ENCODE data around the gene CHAD. TPM values are rescaled to one million over a fixed set of nuclear protein-coding genes. Genes with fewer than 3 reads are reported as not detected.
A peak's percentile ranks its signal among the peaks of the same experiment; 100 is the strongest.

Gene CHAD
- total and polyA plus RNA-seq, 12 donors = 1.7 to 26.6 (median 7.0) TPM

- 14 to 26% (median 24%) methylated on average over 3 of the region's 3 CpGs for WGBS, 4 donors
- Histone ChIP-seq H3K9me3 (replicated peaks in 1 of 3) (no peaks in the 10 kb centered on the region), H3K27ac (peak overlapping the region; percentile 81 to 88 (median 84)), H3K27me3 (no peaks in the 10 kb centered on the region), H3K4me3 (peak overlapping the region in 1 of 4 donors; percentile 12), H3K36me3 (replicated peaks in 1 of 2) (no peaks in the 10 kb centered on the region), H3K4me1 (replicated peaks in 1 of 2) (peaks cover 45 to 49% of the 10 kb centered on the region in 2 donors)
- no peak for TF ChIP-seq CTCF (IDR thresholded peaks at IDR 0.05)
- peak in 1 of 2 donors; percentile 47 for TF ChIP-seq POLR2A (IDR thresholded peaks at IDR 0.05)
- peak in 6 of 7 donors; percentile 36 to 71 (median 50) for DNase-seq
- intact Hi-C loops (cut with DNase I) = no loop called here
These were observed 42.4 kb upstream of the CHAD start for GRCh38 chr17:50511058-50511457.

GRCh38 chr17:50508573-50509460 is 40.1 kb upstream of the CHAD start:
- H3K9me3 ChIP-seq (replicated peaks in 1 of 3) = no peaks in the 10 kb centered on the region
- H3K36me3 ChIP-seq (replicated peaks in 1 of 2) = no peaks in the 10 kb centered on the region
- peak overlapping the region in 4 of 5 donors; percentile 76 to 85 (median 82) for H3K27ac ChIP-seq
- no peaks in the 10 kb centered on the region for H3K27me3 ChIP-seq
- intact Hi-C loops (cut with DNase I) = no loop called here
- 37 to 61% (median 39%) methylated on average over 20 to 32 of the region's 32 CpGs for WGBS, 4 donors
- H3K4me1 ChIP-seq (replicated peaks in 1 of 2) = peaks cover 32 to 33% of the 10 kb centered on the region in 2 donors
- no peak for DNase-seq
- H3K4me3 ChIP-seq = peak overlapping the region in 2 of 4 donors; percentile 39 to 56
- TF ChIP-seq POLR2A (IDR thresholded peaks at IDR 0.05) = no peak
- no peak for TF ChIP-seq CTCF (IDR thresholded peaks at IDR 0.05)

GRCh38 chr17:50507871-50508572 is 39.3 kb upstream of the CHAD start, which contains the start of gene MYCBPAP:
Gene MYCBPAP, plus strand, starts transcription at chr17:50508439. Its CDS starts 236 bp downstream, at chr17:50508675.
- H3K36me3 ChIP-seq (replicated peaks in 1 of 2) = no peaks in the 10 kb centered on the region
- peak; percentile 79 to 92 (median 85) for DNase-seq
- intact Hi-C loops (cut with DNase I) = no loop called here
- H3K4me3 ChIP-seq = peak within 1 kb of the TSS in 2 of 4 donors; percentile 39 to 56
- peaks cover 28% of the 10 kb centered on the region in 2 donors for H3K4me1 ChIP-seq (replicated peaks in 1 of 2)
- peak within 1 kb of the TSS in 4 of 5 donors; percentile 76 to 85 (median 82) for H3K27ac ChIP-seq
- no peaks in the 10 kb centered on the region for H3K27me3 ChIP-seq
- peak in 1 of 2 donors; percentile 60 for TF ChIP-seq POLR2A (IDR thresholded peaks at IDR 0.05)
- TF ChIP-seq CTCF (IDR thresholded peaks at IDR 0.05) = no peak
- WGBS, 4 donors = 13 to 53% (median 31%) methylated on average over 11 to 66 of the region's 66 CpGs
- no peaks in the 10 kb centered on the region for H3K9me3 ChIP-seq (replicated peaks in 1 of 3)

GRCh38 chr17:50506298-50506697 is 37.6 kb upstream of the CHAD start:
- Histone ChIP-seq H3K27ac (no peak overlapping the region), H3K36me3 (replicated peaks in 1 of 2) (no peaks in the 10 kb centered on the region), H3K4me1 (replicated peaks in 1 of 2) (peaks cover 21 to 22% of the 10 kb centered on the region in 2 donors), H3K9me3 (replicated peaks in 1 of 3) (no peaks in the 10 kb centered on the region), H3K27me3 (no peaks in the 10 kb centered on the region), H3K4me3 (no peak overlapping the region)
- TF ChIP-seq POLR2A (IDR thresholded peaks at IDR 0.05) (no peak), CTCF (IDR thresholded peaks at IDR 0.05) (no peak)
- no peak for DNase-seq
- WGBS, 4 donors = 70 to 95% (median 77%) methylated on average over 6 to 7 of the region's 7 CpGs
- intact Hi-C loops (cut with DNase I) = no loop called here

Measured in adrenal gland (tissue), 12 donors.